Measurements from ENCODE around the gene BEST1. TPM values are rescaled to one million over a fixed set of nuclear protein-coding genes. Genes with fewer than 3 reads are reported as not detected.

Gene BEST1
- total RNA-seq, 1 experiment from 2014 or later, result 0.17 TPM

DNA sequence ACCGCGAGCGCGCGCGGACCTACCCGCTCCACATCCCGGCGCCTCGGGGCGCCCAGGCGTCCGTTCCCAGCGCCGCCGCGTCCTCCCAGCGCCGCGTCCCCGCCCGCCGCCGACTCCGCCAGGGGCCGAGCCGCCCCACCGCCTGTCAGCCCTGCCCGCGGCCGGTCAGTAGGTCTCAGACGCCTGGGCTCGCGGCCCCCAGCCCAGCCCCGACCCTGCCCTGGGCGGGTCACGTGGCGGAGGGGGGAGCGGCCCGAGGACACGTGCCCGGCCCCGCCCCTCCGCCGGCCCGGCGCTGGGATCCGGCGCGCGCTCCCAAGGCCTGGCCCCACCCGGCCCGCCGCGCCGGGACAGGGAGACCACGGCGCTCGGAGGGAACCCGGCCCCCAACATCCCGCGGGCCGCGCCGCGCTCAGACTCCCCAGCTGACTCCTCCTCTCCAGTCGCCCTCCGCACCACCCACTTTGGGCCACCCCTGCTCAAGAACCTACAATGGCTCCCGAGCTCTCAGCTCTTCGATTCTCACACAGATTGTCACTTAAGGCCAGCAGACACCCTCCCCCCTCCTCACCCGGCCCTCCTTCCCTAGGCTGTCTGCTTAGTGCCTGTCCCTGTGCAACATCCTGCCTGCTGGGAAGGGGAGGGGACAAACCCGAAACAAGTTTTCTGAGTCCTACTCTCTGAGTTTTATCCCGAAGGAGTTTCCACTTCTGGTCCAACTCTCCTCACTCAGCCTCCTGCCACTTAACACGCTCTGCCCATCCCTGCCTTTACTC lies 32.6 kb upstream of the BEST1 start, which contains the start of gene RAB3IL1:
TSS of gene RAB3IL1 (minus strand) at position 233 of the 776 bp plus-strand sequence. CDS start at position 34, 199 bp downstream.
- H3K27me3 Mint-ChIP-seq (ENCODE audit: low read depth), result peaks cover 38% of the 10 kb centered on the region
- no peaks in the 10 kb centered on the region for H3K9me3 Mint-ChIP-seq
- peak within 1 kb of the TSS; percentile 75 for H3K4me3 Mint-ChIP-seq
- no peaks in the 10 kb centered on the region for H3K36me3 Mint-ChIP-seq
- ATAC-seq (peak; percentile 79), DNase-seq (ENCODE audit: low spot score) (peak; percentile 59)
- peaks cover 18% of the 10 kb centered on the region for H3K4me1 Mint-ChIP-seq
- H3K27ac Mint-ChIP-seq, result no peak within 1 kb of the TSS
- POLR2A ChIA-PET, result interaction anchor here (0.6 to 1.0 kb wide), 2 partner anchors 9 to 32 kb away, joined by 3 to 5 read pairs; no protein-coding TSS in a partner anchor
- CTCF ChIA-PET, result interaction anchor here (1.4 to 5.5 kb wide), 4 partner anchors 10 to 191 kb away, joined by 3 to 52 read pairs (median 19); no protein-coding TSS in a partner anchor
- TF ChIP-seq CREM (CRISPR knock-in tag; IDR thresholded peaks at IDR 0.05), result no peak
- TF ChIP-seq, protein P1, sequence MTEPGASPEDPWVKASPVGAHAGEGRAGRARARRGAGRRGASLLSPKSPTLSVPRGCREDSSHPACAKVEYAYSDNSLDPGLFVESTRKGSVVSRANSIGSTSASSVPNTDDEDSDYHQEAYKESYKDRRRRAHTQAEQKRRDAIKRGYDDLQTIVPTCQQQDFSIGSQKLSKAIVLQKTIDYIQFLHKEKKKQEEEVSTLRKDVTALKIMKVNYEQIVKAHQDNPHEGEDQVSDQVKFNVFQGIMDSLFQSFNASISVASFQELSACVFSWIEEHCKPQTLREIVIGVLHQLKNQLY (CRISPR knock-in tag; IDR thresholded peaks at IDR 0.05), result no peak
- TF ChIP-seq ZBTB21 (CRISPR knock-in tag; IDR thresholded peaks at IDR 0.05; ENCODE audit: borderline replicate concordance), result no peak
- TF ChIP-seq ATF1 (CRISPR knock-in tag; IDR thresholded peaks at IDR 0.05), result no peak
- no peak for TF ChIP-seq OVOL2 (CRISPR knock-in tag; IDR thresholded peaks at IDR 0.05; ENCODE audit: borderline replicate concordance)
- no peak for TF ChIP-seq MYBL2 (CRISPR knock-in tag; IDR thresholded peaks at IDR 0.05)
- TF ChIP-seq RELA (CRISPR knock-in tag; IDR thresholded peaks at IDR 0.05; ENCODE audit: borderline replicate concordance), result no peak
- TF ChIP-seq, protein P2, sequence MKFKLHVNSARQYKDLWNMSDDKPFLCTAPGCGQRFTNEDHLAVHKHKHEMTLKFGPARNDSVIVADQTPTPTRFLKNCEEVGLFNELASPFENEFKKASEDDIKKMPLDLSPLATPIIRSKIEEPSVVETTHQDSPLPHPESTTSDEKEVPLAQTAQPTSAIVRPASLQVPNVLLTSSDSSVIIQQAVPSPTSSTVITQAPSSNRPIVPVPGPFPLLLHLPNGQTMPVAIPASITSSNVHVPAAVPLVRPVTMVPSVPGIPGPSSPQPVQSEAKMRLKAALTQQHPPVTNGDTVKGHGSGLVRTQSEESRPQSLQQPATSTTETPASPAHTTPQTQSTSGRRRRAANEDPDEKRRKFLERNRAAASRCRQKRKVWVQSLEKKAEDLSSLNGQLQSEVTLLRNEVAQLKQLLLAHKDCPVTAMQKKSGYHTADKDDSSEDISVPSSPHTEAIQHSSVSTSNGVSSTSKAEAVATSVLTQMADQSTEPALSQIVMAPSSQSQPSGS (CRISPR knock-in tag; IDR thresholded peaks at IDR 0.05; ENCODE audit: borderline replicate concordance, low read depth), result no peak
- TF ChIP-seq, protein P3, sequence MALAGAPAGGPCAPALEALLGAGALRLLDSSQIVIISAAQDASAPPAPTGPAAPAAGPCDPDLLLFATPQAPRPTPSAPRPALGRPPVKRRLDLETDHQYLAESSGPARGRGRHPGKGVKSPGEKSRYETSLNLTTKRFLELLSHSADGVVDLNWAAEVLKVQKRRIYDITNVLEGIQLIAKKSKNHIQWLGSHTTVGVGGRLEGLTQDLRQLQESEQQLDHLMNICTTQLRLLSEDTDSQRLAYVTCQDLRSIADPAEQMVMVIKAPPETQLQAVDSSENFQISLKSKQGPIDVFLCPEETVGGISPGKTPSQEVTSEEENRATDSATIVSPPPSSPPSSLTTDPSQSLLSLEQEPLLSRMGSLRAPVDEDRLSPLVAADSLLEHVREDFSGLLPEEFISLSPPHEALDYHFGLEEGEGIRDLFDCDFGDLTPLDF (CRISPR knock-in tag; IDR thresholded peaks at IDR 0.05), result no peak
- peak; percentile 68 for TF ChIP-seq SP1 (CRISPR knock-in tag; conservative IDR thresholded peaks at IDR 0.05)
- peak; percentile 61; the same call in 1 of the 2 replicates for TF ChIP-seq KAT7 (CRISPR knock-in tag; IDR thresholded peaks at IDR 0.05; ENCODE audit: borderline replicate concordance)
- no peak for TF ChIP-seq CREB1 (CRISPR knock-in tag; IDR thresholded peaks at IDR 0.05)
- TF ChIP-seq GRHL2 (CRISPR knock-in tag; IDR thresholded peaks at IDR 0.05; ENCODE audit: insufficient replicate concordance, severe bottlenecking), result no peak
- TF ChIP-seq NFYB (CRISPR knock-in tag; conservative IDR thresholded peaks at IDR 0.05; ENCODE audit: low read depth), result no peak
- TF ChIP-seq ZNF263 (CRISPR knock-in tag; IDR thresholded peaks at IDR 0.05; ENCODE audit: low read depth), result no peak
- TF ChIP-seq MXD4 (CRISPR knock-in tag; IDR thresholded peaks at IDR 0.05; ENCODE audit: borderline replicate concordance), result no peak
- TF ChIP-seq ZNF232 (CRISPR knock-in tag; IDR thresholded peaks at IDR 0.05), result no peak
- no peak for TF ChIP-seq ZNF671 (CRISPR knock-in tag; IDR thresholded peaks at IDR 0.05)
- no peak for TF ChIP-seq NFE2L1 (CRISPR knock-in tag; IDR thresholded peaks at IDR 0.05)
- no peak for TF ChIP-seq ZNF416 (CRISPR knock-in tag; IDR thresholded peaks at IDR 0.05)
- TF ChIP-seq ZNF138 (CRISPR knock-in tag; conservative IDR thresholded peaks at IDR 0.05), result no peak
- TF ChIP-seq ETV6 (CRISPR knock-in tag; IDR thresholded peaks at IDR 0.05), result peak; percentile 36; the same call in 1 of the 2 replicates
- TF ChIP-seq, protein P4, sequence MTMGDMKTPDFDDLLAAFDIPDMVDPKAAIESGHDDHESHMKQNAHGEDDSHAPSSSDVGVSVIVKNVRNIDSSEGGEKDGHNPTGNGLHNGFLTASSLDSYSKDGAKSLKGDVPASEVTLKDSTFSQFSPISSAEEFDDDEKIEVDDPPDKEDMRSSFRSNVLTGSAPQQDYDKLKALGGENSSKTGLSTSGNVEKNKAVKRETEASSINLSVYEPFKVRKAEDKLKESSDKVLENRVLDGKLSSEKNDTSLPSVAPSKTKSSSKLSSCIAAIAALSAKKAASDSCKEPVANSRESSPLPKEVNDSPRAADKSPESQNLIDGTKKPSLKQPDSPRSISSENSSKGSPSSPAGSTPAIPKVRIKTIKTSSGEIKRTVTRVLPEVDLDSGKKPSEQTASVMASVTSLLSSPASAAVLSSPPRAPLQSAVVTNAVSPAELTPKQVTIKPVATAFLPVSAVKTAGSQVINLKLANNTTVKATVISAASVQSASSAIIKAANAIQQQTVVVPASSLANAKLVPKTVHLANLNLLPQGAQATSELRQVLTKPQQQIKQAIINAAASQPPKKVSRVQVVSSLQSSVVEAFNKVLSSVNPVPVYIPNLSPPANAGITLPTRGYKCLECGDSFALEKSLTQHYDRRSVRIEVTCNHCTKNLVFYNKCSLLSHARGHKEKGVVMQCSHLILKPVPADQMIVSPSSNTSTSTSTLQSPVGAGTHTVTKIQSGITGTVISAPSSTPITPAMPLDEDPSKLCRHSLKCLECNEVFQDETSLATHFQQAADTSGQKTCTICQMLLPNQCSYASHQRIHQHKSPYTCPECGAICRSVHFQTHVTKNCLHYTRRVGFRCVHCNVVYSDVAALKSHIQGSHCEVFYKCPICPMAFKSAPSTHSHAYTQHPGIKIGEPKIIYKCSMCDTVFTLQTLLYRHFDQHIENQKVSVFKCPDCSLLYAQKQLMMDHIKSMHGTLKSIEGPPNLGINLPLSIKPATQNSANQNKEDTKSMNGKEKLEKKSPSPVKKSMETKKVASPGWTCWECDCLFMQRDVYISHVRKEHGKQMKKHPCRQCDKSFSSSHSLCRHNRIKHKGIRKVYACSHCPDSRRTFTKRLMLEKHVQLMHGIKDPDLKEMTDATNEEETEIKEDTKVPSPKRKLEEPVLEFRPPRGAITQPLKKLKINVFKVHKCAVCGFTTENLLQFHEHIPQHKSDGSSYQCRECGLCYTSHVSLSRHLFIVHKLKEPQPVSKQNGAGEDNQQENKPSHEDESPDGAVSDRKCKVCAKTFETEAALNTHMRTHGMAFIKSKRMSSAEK (CRISPR knock-in tag; IDR thresholded peaks at IDR 0.05; ENCODE audit: borderline replicate concordance), result no peak
- TF ChIP-seq, protein P5, sequence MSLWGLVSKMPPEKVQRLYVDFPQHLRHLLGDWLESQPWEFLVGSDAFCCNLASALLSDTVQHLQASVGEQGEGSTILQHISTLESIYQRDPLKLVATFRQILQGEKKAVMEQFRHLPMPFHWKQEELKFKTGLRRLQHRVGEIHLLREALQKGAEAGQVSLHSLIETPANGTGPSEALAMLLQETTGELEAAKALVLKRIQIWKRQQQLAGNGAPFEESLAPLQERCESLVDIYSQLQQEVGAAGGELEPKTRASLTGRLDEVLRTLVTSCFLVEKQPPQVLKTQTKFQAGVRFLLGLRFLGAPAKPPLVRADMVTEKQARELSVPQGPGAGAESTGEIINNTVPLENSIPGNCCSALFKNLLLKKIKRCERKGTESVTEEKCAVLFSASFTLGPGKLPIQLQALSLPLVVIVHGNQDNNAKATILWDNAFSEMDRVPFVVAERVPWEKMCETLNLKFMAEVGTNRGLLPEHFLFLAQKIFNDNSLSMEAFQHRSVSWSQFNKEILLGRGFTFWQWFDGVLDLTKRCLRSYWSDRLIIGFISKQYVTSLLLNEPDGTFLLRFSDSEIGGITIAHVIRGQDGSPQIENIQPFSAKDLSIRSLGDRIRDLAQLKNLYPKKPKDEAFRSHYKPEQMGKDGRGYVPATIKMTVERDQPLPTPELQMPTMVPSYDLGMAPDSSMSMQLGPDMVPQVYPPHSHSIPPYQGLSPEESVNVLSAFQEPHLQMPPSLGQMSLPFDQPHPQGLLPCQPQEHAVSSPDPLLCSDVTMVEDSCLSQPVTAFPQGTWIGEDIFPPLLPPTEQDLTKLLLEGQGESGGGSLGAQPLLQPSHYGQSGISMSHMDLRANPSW (CRISPR knock-in tag; conservative IDR thresholded peaks at IDR 0.05; ENCODE audit: low read depth), result no peak
- TF ChIP-seq, protein P6, sequence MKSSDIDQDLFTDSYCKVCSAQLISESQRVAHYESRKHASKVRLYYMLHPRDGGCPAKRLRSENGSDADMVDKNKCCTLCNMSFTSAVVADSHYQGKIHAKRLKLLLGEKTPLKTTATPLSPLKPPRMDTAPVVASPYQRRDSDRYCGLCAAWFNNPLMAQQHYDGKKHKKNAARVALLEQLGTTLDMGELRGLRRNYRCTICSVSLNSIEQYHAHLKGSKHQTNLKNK (CRISPR knock-in tag; IDR thresholded peaks at IDR 0.05), result no peak
- TF ChIP-seq, protein P7, sequence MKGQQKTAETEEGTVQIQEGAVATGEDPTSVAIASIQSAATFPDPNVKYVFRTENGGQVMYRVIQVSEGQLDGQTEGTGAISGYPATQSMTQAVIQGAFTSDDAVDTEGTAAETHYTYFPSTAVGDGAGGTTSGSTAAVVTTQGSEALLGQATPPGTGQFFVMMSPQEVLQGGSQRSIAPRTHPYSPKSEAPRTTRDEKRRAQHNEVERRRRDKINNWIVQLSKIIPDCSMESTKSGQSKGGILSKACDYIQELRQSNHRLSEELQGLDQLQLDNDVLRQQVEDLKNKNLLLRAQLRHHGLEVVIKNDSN (CRISPR knock-in tag; IDR thresholded peaks at IDR 0.05), result peak; percentile 85
- peak; percentile 94 for TF ChIP-seq GTF2I (CRISPR knock-in tag; conservative IDR thresholded peaks at IDR 0.05)

All from WTC11 (cell line).